Loucy (cell line): ENCODE data around the gene SDCBP2.

Experiments
- H2AFZ ChIP-seq: fragments of 200-600 bp; sonication (generic); 2 replicates; pipeline ENCODE4 v1.6.0; 2016; ENCODE audit warnings: antibody characterized with exemption, mild to moderate bottlenecking, low read length, moderate library complexity
- H3F3A ChIP-seq: fragments of 200-600 bp; 2 replicates; pipeline ENCODE4 v1.6.0; 2016; ENCODE audit warnings: antibody characterized with exemption, low read depth, mild to moderate bottlenecking
- H3K27me3 ChIP-seq: fragments of 200-600 bp; sonication (generic); 2 replicates; pipeline ENCODE4 v1.6.1; 2014; ENCODE audit warnings: low read length, mild to moderate bottlenecking; ENCODE audit not compliant: insufficient read depth, poor library complexity, severe bottlenecking
- H3K36me3 ChIP-seq: fragments of 200-600 bp; sonication (generic); 2 replicates; pipeline ENCODE4 v1.6.1; 2016; ENCODE audit warnings: low read length; ENCODE audit not compliant: insufficient read depth
- H3K4me1 ChIP-seq: fragments of 200-600 bp; sonication (generic); 2 replicates; pipeline ENCODE4 v1.5.1; 2014; ENCODE audit warnings: low read length, mild to moderate bottlenecking; ENCODE audit not compliant: insufficient read depth, poor library complexity, severe bottlenecking
- H3K4me2 ChIP-seq: fragments of 200-600 bp; sonication (generic); 2 replicates; pipeline ENCODE4 v1.6.0; 2014; ENCODE audit warnings: antibody characterized with exemption, low read length, low read depth, mild to moderate bottlenecking; ENCODE audit not compliant: poor library complexity, severe bottlenecking
- H3K4me3 ChIP-seq: fragments of 200-600 bp; sonication (generic); 2 replicates; pipeline ENCODE4 v1.5.1; 2014; ENCODE audit warnings: low read length, mild to moderate bottlenecking, mixed read lengths; ENCODE audit not compliant: poor library complexity, severe bottlenecking
- H3K79me2 ChIP-seq: fragments of 200-600 bp; sonication (generic); 2 replicates; pipeline ENCODE4 v1.6.1; 2014; ENCODE audit warnings: low read length; ENCODE audit not compliant: insufficient read depth
- H3K9ac ChIP-seq: fragments of 200-600 bp; sonication (generic); 2 replicates; pipeline ENCODE4 v1.6.0; 2014; ENCODE audit warnings: mild to moderate bottlenecking, low read depth, low read length, moderate library complexity; ENCODE audit not compliant: poor library complexity, severe bottlenecking
- H3K9me2 ChIP-seq: fragments of 200-600 bp; sonication (generic); replicated peaks from 2 replicates; pipeline ENCODE4 v1.6.1; 2016; ENCODE audit warnings: low read depth, low read length, mixed read lengths
- H3K9me3 ChIP-seq: fragments of 200-600 bp; sonication (generic); 2 replicates; pipeline ENCODE4 v1.6.1; 2014; ENCODE audit warnings: mild to moderate bottlenecking, antibody characterized with exemption, low read length, low read depth; ENCODE audit not compliant: insufficient read depth
- H4K20me1 ChIP-seq: fragments of 200-600 bp; sonication (generic); 2 replicates; pipeline ENCODE4 v1.6.0; 2014; ENCODE audit warnings: antibody characterized with exemption, low read length, mild to moderate bottlenecking; ENCODE audit not compliant: insufficient read depth, poor library complexity, severe bottlenecking
- EZH2phosphoT487 ChIP-seq: fragments of 200-600 bp; IDR thresholded peaks from 2 replicates; pipeline ENCODE4 v1.6.1; 2018; ENCODE audit warnings: antibody characterized with exemption, mild to moderate bottlenecking, moderate library complexity, borderline replicate concordance
- TF ChIP-seq, protein P1 (sequence below): fragments of 200-600 bp; sonication (generic); conservative IDR thresholded peaks from 2 replicates; pipeline ENCODE4 v1.5.1; 2014; ENCODE audit warnings: mild to moderate bottlenecking, antibody characterized with exemption, low read length

Gene SDCBP2

DNA sequence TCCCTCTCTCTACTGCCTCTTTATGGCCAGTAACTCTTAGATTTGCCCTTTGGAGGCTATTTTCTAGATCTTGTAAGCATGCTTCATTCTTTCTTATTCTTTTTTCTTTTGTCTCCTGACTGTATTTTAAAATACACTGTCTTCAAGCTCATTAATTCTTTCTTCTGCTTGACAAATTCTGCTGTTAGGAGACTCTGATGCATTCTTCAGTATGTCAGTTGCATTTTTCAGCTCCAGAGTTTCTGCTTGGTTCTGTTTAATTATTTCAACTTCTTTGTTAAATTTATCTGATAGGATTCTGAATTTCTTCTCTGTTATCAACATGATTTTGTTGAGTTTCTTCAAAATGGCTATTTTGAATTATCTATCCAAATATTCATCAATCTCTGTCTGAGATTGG lies 25.0 kb upstream of the SDCBP2 start:
- Histone ChIP-seq H3K9me3 (no peaks in the 10 kb centered on the region; the same call in 1 of the 2 replicates), H3K9ac (no peak overlapping the region), H3K4me2 (no peak overlapping the region), H3K79me2 (no peaks in the 10 kb centered on the region), H3K9me2 (no peaks in the 10 kb centered on the region), H3F3A (no peaks in the 10 kb centered on the region), H2AFZ (no peak overlapping the region), H3K27me3 (no peaks in the 10 kb centered on the region), H3K4me3 (no peak overlapping the region), H3K36me3 (peaks cover 18% of the 10 kb centered on the region; the same call in 1 of the 2 replicates), H3K4me1 (no peaks in the 10 kb centered on the region), H4K20me1 (no peaks in the 10 kb centered on the region)
- TF ChIP-seq, protein P1, sequence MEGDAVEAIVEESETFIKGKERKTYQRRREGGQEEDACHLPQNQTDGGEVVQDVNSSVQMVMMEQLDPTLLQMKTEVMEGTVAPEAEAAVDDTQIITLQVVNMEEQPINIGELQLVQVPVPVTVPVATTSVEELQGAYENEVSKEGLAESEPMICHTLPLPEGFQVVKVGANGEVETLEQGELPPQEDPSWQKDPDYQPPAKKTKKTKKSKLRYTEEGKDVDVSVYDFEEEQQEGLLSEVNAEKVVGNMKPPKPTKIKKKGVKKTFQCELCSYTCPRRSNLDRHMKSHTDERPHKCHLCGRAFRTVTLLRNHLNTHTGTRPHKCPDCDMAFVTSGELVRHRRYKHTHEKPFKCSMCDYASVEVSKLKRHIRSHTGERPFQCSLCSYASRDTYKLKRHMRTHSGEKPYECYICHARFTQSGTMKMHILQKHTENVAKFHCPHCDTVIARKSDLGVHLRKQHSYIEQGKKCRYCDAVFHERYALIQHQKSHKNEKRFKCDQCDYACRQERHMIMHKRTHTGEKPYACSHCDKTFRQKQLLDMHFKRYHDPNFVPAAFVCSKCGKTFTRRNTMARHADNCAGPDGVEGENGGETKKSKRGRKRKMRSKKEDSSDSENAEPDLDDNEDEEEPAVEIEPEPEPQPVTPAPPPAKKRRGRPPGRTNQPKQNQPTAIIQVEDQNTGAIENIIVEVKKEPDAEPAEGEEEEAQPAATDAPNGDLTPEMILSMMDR: no peak
- no peak for TF ChIP-seq EZH2phosphoT487

DNA sequence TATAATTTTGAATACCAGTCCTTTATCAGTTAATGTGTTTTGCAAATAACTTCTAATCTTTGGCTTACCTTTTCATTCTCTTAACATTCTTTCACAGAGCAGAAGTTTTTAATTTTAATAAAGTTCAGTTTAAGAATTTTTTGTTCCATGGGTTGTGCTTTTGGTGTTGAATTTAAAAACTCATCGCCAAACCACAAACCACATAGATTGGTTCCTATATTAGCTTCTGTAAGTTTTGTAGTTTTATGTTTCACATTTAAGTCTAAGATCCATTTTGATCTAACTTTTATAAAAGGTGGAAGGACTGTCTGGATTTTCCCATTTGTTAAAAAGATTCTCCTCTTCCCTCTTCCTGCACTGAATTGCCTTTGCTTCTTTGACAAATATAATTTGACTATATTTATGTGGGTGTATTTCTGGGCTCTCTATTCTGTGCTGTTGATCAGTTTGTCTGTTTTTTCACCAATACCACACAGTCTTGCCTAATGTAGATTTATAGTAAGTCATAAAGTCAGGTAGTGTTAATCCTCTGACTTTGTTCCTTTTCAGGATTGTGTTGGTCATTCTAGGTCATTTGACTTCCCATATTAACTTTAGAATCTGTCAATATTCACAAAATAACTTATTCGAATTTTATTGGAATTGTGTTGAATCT lies 17.5 kb upstream of the SDCBP2 start:
- peaks cover 8% of the 10 kb centered on the region; the same call in 1 of the 2 replicates for H3K9me3 ChIP-seq
- H3K79me2 ChIP-seq: no peaks in the 10 kb centered on the region
- no peaks in the 10 kb centered on the region for H3K27me3 ChIP-seq
- H3K4me2 ChIP-seq: peak overlapping the region; percentile 17
- no peak overlapping the region for H3K9ac ChIP-seq
- no peak overlapping the region for H3K4me3 ChIP-seq
- H3K36me3 ChIP-seq: no peaks in the 10 kb centered on the region
- H3K4me1 ChIP-seq: peaks cover 15% of the 10 kb centered on the region
- TF ChIP-seq, protein P1: no peak
- TF ChIP-seq EZH2phosphoT487: no peak
- H3K9me2 ChIP-seq: no peaks in the 10 kb centered on the region
- H4K20me1 ChIP-seq: no peaks in the 10 kb centered on the region
- no peak overlapping the region for H2AFZ ChIP-seq
- H3F3A ChIP-seq: no peaks in the 10 kb centered on the region

DNA sequence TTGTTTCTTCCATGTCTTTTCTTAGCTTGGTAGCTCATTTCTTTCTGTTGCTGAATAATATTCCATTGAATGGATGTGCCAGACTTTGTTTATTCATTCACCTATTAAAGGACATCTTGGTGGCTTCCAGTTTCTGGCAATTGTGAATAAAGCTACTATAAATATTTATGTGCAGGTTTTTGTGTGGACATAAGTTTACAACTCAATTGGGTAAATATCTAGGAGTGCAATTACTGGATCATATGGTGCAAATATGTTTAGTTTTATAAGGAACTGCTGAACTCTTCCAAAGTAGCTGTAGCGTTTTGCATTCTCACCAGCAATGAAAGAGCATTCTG lies 16.8 kb upstream of the SDCBP2 start:
- H3K9me3 ChIP-seq: peaks cover 8% of the 10 kb centered on the region; the same call in 1 of the 2 replicates
- no peaks in the 10 kb centered on the region for H4K20me1 ChIP-seq
- H2AFZ ChIP-seq: no peak overlapping the region
- no peaks in the 10 kb centered on the region for H3K36me3 ChIP-seq
- H3K9ac ChIP-seq: no peak overlapping the region
- H3K79me2 ChIP-seq: no peaks in the 10 kb centered on the region
- peaks cover 15% of the 10 kb centered on the region for H3K4me1 ChIP-seq
- no peak overlapping the region for H3K4me3 ChIP-seq
- H3K4me2 ChIP-seq: no peak overlapping the region
- H3K9me2 ChIP-seq: no peaks in the 10 kb centered on the region
- H3K27me3 ChIP-seq: no peaks in the 10 kb centered on the region
- TF ChIP-seq EZH2phosphoT487: no peak
- TF ChIP-seq, protein P1: no peak
- H3F3A ChIP-seq: no peaks in the 10 kb centered on the region
